BJ (cell line): ENCODE results near the gene P2RY6. TPM values are rescaled to one million over a fixed set of nuclear protein-coding genes. Genes with fewer than 3 reads are reported as not detected.

ENCODE experiments used
- CTCF ChIA-PET: fragments of 350-600 bp; formaldehyde crosslinking; extraction: SDS; loops from one replicate; lab custom pipeline; 2021; ENCODE audit warnings: antibody characterized with exemption, inconsistent platforms; lab: Yijun Ruan, JAX
- POLR2A ChIA-PET: fragments of 300-600 bp; sonication (Branson Sonifier 250); formaldehyde crosslinking; extraction: SDS; loops from one replicate; lab custom pipeline; 2021; ENCODE audit warnings: antibody characterized with exemption; lab: Charles Lee
- DNase-seq: peaks from one replicate; pipeline ENCODE4 v3.0.0-alpha.2; 2011; ENCODE audit warnings: low read depth
- H3K27me3 ChIP-seq: 2 replicates; pipeline ENCODE4 v1.6.0; 2011; ENCODE audit warnings: low read length; ENCODE audit not compliant: control insufficient read depth, insufficient read depth
- H3K36me3 ChIP-seq: 2 replicates; pipeline ENCODE4 v1.5.1; 2011; ENCODE audit warnings: low read length; ENCODE audit not compliant: control insufficient read depth, insufficient read depth
- H3K4me3 ChIP-seq: 2 replicates; pipeline ENCODE4 v1.5.1; 2011; ENCODE audit warnings: low read depth, mild to moderate bottlenecking, control low read depth, low read length
- polyA plus RNA-seq: library from polyadenylated mRNA; depleted of rRNA; stranded (reverse); fragments of >200 nt; gene quantifications from 2 replicates; pipeline ENCODE4 v1.2.3, GENCODE V29; 2011
- TF ChIP-seq, protein P1 (sequence below): IDR thresholded peaks from 2 replicates; pipeline ENCODE4 v1.5.1; 2011; ENCODE audit warnings: low read depth, mild to moderate bottlenecking, control low read depth, inconsistent platforms, low read length, moderate library complexity; ENCODE audit not compliant: insufficient read depth

The P2RY6 gene
- polyA plus RNA-seq, 1 experiment: 1.5 TPM

DNA sequence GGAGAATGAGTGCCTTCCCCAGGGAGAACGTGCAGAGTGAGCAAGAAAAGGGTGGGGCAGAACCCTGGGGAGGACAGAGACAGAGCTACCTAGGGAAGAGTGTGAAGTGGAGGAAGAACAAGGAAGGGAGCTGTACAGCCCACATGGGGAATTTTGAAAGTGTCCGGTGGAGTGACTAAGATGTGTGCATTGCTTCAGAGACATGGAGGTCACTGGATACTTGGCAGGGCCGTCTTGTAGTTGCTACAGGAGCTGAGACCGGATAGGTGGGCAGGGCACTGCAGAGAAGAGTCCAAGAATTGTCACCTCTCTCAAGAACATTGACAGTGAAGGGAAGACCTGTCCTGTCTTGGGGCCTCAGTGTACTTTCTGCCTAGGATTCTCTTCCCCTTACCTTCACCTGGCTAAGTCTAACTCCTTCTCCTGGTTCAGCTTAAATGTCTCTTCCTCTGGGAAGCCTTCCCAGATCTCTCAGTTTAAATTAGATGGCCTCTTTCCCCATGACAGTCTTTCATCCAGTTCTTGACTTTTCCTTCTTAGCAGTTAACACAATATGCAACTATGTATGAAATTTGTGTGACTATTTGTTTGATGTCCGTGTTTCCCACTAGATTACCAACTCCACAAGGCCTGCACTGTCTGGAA is 9.2 kb upstream of the P2RY6 start:
- Histone ChIP-seq H3K4me3 (no peak overlapping the region), H3K36me3 (no peaks in the 10 kb centered on the region), H3K27me3 (peaks cover 9% of the 10 kb centered on the region)
- TF ChIP-seq, protein P1, sequence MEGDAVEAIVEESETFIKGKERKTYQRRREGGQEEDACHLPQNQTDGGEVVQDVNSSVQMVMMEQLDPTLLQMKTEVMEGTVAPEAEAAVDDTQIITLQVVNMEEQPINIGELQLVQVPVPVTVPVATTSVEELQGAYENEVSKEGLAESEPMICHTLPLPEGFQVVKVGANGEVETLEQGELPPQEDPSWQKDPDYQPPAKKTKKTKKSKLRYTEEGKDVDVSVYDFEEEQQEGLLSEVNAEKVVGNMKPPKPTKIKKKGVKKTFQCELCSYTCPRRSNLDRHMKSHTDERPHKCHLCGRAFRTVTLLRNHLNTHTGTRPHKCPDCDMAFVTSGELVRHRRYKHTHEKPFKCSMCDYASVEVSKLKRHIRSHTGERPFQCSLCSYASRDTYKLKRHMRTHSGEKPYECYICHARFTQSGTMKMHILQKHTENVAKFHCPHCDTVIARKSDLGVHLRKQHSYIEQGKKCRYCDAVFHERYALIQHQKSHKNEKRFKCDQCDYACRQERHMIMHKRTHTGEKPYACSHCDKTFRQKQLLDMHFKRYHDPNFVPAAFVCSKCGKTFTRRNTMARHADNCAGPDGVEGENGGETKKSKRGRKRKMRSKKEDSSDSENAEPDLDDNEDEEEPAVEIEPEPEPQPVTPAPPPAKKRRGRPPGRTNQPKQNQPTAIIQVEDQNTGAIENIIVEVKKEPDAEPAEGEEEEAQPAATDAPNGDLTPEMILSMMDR: no peak
- POLR2A ChIA-PET: interaction anchor here (0.6 kb wide), 1 partner anchor 431 kb away, joined by 3 read pairs; no protein-coding TSS in a partner anchor
- DNase-seq: no peak
- CTCF ChIA-PET: interaction anchor here (0.6 to 3.5 kb wide), 4 partner anchors 9 to 417 kb away, joined by 3 to 11 read pairs (median 3); partner anchors contain the start of gene P2RY6

DNA sequence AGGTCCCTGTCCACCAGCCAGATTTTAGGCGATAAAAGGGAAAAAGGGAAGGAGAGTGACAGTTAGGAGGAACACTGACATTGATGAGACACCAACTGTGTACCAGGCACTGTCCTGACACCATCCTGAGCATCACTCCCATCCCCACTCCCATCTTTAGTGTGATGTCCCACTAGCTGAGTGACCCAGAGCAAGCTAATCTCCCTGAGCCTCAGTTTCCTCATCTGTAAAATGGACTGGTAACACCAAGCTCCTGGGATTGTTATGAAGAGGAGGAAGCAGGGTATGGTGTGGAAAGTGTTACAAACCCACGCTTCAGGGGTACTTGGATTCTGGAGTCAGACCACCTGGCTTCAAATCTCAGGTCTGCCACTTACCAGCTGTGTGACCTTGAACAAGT is 8.5 kb upstream of the P2RY6 start:
- no peak for DNase-seq
- peaks cover 10% of the 10 kb centered on the region for H3K27me3 ChIP-seq
- no peaks in the 10 kb centered on the region for H3K36me3 ChIP-seq
- TF ChIP-seq, protein P1: no peak
- H3K4me3 ChIP-seq: no peak overlapping the region
- ChIA-PET POLR2A (interaction anchor here (0.6 kb wide), 1 partner anchor 432 kb away, joined by 3 read pairs; no protein-coding TSS in a partner anchor), CTCF (interaction anchor here (3.5 to 12.5 kb wide), 2 partner anchors 21 to 25 kb away, joined by 11 to 60 read pairs; no protein-coding TSS in a partner anchor)

DNA sequence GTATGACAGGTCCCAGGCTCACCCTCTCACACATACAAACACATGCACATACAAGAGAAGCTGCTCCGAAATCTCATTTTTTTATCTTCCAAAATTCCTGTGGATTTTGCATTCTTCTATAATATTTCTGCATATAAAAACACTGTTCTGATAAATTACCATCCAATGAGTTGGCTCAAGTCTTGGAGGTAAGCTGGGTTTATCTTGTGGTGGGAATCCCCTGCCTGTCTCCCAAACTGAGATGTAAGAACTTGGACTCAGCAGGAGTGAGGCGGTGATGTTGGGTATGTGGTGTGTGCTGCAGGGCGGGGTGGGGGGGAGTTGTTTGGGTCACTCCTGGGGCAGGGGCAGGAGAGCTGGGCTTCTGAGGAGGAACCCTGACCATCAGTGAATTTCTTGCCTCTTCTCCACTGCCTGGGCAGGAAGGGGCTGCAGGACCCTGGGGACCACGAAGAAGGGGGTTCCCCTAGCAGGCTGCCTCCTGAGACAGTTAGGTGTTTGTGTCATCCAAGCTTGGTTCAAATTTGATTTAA is 6.8 kb upstream of the P2RY6 start:
- CTCF ChIA-PET: interaction anchor here (0.7 to 12.5 kb wide), 4 partner anchors 12 to 81 kb away, joined by 3 to 60 read pairs (median 4); no protein-coding TSS in a partner anchor
- POLR2A ChIA-PET: no interaction called here
- Histone ChIP-seq H3K4me3 (no peak overlapping the region), H3K36me3 (no peaks in the 10 kb centered on the region), H3K27me3 (peaks cover 13% of the 10 kb centered on the region)
- TF ChIP-seq, protein P1: no peak
- no peak for DNase-seq

DNA sequence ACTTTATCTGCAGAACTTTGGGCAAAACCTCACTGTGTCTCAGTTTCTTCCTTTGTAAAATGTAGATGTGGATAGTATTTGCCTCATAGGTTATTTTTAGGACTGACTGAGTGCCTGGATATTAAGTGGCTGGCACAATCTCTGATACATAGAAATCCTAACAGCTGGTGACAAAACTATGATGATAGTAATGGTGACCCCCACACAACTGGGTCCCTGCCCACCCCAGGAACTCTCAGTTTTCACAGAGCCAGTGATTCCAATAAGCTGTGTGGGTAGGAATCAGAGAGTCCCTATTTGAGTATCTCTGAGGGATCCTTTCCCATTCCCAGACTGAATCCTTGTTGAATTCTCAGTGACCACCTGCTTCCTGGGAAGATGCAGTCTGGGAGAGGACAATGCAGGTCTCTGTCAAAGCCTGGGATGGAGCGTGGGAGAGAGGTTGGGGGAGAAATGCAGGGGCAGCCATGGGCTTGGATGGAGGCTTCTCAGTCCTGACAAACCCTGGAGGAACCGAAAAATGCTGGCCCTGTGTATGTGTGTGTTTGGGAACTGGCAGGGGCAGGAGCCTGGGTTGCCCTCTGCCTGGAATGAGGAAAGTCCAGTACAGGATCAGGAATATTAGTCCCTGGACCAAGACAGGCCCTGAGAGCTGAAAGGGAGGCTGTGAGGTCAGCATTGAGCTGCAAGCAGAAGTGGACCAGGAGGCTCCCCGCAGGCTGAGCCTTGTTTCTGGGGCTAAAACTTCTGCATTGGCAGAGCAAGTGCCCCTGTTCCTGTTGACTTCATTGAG is 6.1 kb upstream of the P2RY6 start:
- no peak overlapping the region for H3K4me3 ChIP-seq
- H3K36me3 ChIP-seq: no peaks in the 10 kb centered on the region
- TF ChIP-seq, protein P1: no peak
- CTCF ChIA-PET: interaction anchor here (0.7 to 12.5 kb wide), 4 partner anchors 22 to 541 kb away, joined by 3 to 60 read pairs (median 4); no protein-coding TSS in a partner anchor
- H3K27me3 ChIP-seq: peaks cover 13% of the 10 kb centered on the region
- no peak for DNase-seq
- POLR2A ChIA-PET: no interaction called here

DNA sequence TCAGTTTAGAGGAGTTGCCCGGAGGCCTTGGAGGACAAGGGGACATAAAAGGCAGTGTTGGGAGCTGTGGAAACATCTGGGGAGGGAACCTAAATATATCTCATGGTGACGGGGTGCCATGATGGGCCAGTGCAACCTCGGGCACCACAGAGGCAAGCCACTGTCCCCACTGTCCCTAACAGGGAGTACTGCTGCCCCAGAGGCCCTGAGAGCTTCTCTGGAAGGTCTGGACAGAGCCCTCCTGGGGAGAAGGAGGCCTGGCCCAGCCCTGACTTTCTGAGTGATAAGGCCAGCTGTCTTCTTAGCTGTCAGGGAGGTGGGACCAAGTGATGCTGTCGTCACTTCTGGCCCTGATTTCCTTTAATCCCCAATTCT is 5.5 kb upstream of the P2RY6 start:
- Histone ChIP-seq H3K27me3 (peaks cover 13% of the 10 kb centered on the region), H3K4me3 (no peak overlapping the region), H3K36me3 (no peaks in the 10 kb centered on the region)
- CTCF ChIA-PET: interaction anchor here (1.4 to 12.5 kb wide), 2 partner anchors 22 to 541 kb away, joined by 3 to 60 read pairs; no protein-coding TSS in a partner anchor
- no peak for DNase-seq
- POLR2A ChIA-PET: no interaction called here
- TF ChIP-seq, protein P1: no peak
